Astrocyte of the hippocampus (primary cell): ENCODE measurements around the gene ARHGEF3.

Experiments
- DNase-seq: peaks from one replicate; pipeline ENCODE4 v3.0.0; 2011; ENCODE audit warnings: low read depth, low spot score

ARHGEF3 gene, protein sequence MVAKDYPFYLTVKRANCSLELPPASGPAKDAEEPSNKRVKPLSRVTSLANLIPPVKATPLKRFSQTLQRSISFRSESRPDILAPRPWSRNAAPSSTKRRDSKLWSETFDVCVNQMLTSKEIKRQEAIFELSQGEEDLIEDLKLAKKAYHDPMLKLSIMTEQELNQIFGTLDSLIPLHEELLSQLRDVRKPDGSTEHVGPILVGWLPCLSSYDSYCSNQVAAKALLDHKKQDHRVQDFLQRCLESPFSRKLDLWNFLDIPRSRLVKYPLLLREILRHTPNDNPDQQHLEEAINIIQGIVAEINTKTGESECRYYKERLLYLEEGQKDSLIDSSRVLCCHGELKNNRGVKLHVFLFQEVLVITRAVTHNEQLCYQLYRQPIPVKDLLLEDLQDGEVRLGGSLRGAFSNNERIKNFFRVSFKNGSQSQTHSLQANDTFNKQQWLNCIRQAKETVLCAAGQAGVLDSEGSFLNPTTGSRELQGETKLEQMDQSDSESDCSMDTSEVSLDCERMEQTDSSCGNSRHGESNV

DNA sequence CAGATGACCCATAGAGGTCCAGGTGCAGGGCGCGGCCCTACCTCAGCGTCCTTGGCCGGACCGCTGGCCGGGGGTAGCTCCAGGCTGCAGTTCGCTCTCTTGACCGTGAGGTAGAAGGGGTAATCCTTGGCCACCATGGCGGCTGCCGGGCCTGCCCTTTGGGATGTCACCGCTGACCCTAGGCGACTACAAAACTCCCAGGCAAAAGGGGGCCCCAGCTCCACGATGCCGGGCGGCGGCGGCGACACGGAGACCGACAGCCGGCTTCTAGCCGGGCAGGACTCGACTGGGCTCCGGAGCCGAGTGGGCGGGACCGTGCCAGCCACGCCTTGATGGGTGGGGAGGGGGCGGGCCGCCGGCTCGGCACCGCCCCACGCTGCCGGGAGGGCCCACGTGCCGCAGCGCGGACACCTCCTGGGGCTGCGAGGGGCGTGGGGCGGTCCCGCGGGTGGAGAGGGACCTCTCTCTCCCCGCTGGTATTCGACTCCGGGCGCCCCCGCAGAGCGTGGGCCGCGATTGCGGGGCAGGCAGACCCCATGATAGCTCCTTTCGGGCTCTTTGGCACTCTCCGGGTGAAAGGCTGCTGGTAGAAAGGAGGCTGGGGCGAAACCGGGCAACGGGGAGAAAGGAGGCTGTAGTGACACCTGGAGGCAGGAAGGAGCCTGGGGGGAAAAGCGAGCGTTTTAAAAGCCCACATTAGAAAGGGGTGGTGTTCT lies at the start of gene ARHGEF3:
Gene ARHGEF3, minus strand, starts transcription at position 288 of the 716 bp plus-strand sequence. Its CDS starts 151 bp downstream, at position 137.
- DNase-seq: peak; percentile 94

DNA sequence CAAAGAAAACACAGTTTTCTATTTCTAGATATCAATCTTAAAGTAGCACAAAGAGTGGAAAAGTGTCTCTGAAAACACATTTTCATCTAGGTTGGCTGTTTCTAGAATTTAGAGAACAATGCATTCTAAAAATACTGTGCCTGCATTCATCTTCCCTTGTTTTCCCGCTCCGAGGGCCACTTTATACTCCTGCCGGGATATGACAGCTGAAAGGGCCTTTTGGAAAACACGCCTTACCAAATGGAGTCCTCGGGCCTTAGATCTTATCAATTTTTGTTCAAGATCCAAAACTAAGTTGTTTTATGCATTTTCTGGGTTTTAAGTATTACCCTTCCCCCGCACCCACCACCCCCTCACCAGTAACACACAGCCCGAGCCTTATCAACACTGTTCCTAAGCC lies 47.9 kb upstream of the ARHGEF3 start:
- DNase-seq: no peak

DNA sequence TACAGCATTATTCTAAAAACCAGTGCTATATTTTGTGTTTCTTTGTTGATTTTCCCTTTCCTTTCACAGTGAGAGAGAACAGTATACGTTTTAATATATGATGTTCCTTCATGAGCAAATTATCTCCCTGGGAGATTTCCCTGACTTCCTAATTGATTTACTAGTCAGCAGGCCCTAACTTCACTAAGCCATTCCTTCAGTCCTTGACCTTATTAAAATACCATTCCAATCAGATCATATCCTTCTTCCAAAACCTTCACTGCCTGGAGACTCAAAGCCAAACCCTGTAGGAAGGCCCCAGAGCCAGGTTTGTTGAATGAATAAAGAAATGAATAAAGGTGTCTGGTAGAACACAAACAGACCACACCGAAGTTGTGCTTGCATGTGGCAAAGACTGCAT lies 43.8 kb upstream of the ARHGEF3 start:
- DNase-seq: no peak

DNA sequence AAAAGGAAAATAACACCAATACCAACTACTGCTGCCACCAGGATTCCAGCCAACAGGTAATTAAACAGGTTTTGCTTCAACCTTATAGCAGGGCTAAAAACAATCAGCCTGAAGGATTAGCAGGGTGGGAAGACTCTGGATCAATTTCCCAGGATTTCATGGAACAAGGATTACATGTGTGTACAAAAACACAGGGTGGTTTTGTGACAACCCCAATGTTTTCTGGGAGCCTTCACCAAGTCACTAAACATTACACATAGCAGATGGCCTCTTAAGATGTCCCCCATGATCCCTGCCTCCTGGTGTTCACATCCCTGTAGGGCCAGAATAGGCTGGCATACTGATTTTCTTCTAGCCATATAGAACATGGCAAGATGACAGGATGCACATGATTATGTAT lies 42.8 kb upstream of the ARHGEF3 start:
- DNase-seq: no peak

DNA sequence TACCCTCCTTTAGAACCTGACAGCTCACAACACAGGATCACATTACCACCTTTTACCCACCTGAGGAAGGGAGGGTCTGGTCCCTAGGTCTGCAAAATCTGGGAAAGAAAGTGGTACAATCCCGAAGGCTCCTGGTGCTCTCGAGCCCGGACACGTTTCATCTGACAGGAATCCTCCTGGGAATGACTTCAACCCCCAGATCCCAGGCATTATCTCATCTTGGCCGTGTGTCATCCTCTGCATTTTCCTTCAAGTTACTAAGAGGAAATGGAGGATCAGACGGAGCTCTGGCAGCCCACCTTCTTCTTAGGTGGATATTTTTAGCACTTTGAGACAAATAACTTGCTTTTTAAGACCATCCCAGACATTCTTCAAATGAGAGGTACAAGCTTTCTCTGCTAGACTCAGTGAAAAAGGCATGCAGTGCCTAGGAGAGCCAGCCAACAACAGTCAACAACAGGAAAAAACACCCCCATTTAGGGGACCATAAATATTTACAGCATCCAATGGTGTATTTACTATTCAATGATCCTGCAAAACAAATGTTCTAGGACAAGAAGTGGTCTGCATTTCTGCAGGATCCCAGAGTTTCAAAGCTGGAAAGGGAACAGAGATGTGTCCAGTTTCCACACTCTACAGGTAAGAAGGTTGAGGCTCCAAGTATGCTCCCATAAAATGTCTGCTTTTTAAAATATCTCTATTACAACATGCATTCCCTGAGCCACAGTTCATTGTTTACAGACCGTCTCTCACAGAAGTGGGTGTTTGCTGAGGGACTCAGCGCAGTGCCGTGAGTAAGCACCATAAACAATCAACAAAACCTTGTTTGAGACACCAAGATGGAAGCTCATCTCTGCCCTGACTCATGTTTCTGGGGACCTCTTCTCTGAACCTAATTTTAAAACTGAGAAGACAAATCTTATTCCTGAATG lies 38.3 kb upstream of the ARHGEF3 start:
- no peak for DNase-seq

DNA sequence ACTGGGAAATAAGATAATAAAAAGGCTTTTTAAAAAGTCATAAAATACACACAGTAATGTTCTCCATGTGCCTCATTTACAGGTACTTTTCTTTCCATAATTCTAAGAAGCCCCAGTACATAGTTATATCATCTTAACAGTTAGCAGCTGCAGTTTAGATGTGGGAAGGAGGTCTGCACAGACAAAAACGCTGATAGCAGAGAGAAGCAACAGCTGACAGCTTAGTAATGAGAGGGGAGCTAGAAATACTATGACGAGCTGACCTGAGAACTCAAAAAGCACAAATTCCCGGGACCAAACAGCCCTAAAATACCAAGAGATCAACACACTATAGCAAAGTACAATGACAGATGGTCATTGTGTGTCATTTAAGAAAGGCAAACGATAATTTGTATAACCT lies 36.7 kb upstream of the ARHGEF3 start:
- DNase-seq: no peak

DNA sequence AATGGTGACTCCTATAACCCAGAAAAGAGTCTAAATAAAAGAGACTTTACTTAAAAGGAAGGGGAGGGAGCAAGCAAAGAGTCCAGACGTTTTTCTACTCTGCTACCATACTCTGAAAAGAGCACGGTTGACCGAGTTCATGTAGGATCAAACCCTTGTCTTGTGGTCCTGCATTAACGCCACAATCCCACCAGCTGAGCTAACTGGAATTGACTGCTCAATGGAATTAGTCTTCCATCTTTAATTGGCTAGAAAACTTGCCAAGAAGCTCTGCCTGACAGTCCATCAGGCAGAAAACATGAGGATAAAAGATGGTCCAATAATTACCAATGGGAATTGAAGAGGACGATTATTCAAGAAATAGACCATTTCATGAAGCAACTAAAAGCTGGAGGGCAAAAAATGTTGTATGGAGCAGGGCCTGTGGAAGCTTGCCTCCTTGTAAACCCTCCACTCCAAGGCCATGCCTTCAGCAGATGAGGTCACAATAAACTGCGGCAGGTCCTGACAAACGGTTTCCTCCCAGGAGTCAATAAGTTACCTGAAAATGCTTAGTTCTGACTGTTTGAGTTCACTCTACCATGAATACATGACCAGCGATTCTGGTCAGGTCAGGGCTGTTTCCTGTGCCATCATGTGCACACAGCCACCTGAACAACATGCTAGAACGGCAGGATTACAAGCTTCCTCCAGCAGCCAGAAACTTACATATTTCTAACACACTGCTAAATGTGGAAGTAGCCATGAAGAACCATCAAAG lies 35.6 kb upstream of the ARHGEF3 start:
- DNase-seq: no peak

DNA sequence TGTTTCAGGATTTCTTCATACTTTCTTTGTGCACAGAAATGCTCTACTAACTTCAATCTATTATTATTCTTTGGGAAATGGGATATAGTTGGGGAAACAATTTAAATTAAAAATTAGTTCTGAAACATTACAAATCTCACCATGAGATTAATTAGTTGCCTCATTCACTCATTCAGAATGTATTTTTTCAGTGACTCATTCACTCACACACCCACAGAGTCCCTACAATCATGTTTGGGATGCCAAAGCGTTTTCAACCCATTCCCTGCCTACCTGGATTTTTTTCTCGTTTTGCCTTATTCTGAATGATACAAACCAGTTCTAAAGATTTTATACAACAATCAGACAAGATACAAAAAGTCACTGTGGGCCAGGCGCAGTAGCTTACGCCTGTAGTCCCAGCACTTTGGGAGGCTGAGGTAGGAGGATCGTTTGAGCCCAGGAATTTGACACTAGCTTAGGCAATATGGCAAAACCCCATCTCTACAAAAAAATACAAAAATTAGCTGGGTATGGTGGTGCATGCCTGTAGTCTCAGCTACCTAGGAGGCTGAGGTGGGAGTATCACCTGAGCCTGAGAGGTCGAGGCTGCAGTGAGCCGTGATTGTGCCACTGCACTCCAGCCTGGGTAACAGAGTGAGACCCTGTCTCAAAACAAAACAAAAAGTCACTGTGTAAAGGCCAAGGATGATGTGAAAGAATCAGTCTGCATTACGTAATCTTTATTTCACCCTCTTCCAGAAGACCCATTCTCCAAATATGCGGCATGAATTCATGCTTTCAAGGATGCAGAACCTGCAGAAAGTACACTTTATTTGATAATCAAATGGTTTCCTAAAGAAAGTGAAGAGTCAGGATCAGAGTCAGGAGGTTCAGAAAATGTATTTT lies 34.8 kb upstream of the ARHGEF3 start:
- DNase-seq: peak; percentile 57

DNA sequence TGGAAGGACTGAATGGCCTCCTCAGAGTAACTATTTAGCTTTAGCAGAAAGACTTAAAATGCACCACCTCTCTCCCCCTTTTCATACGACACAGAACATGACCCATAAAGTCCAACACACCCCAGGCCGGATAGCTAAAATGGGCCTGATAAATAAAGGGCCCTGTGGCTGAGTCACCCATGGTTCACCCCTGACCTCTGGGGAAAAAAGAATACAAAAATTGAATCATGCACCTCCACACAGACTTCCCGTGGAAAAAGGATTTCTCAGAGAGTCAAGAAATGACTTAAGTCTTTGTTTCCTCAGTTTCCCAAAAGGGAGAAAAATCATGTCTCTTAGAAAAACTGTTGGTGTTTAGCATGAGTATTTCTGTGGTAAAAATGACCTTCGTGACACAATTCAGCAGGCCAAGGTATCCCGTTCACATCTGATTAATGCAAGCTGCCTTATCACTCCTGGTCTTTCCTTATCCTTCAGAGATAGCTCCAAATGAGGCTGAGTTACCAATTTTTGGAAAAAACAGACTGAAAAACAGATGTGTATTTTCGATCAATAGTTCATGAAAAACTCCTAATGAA lies 34.0 kb upstream of the ARHGEF3 start:
- DNase-seq: no peak

DNA sequence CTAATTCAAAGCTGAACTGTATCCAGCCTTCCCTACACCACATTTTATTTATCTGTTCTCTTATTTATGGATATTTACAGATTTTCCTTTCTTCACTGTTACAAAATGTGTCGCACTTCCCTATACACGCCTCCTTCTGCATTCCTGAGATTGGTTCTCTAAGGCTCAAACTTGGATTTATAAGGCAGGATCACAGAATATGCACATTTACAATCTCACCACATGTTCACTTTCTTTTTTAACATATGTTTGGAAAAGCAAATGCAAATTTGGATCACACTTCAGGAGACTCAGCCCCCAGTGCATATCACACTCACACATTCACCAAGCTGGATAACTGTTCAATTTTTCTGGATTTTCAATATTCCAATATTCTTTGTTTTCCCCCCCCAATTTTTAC lies 31.8 kb upstream of the ARHGEF3 start:
- no peak for DNase-seq

DNA sequence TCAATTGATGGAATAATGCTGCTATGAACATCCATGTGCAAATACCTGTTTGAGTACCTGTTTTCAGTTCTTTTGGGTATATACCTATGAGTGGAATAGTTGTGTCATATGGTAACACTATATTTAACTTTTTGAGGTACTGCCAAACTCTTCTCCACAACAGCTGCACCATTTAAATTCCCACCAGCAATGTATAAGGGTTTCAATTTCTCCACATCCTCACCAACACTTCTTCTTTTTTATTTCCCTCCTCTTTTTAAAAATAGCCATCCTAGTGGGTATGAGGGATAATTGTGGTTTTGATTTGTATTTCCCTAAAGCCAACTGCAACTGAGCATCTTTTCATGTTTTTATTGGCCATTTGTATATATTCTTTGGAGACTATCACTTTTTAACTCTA lies 31.3 kb upstream of the ARHGEF3 start:
- DNase-seq: no peak

DNA sequence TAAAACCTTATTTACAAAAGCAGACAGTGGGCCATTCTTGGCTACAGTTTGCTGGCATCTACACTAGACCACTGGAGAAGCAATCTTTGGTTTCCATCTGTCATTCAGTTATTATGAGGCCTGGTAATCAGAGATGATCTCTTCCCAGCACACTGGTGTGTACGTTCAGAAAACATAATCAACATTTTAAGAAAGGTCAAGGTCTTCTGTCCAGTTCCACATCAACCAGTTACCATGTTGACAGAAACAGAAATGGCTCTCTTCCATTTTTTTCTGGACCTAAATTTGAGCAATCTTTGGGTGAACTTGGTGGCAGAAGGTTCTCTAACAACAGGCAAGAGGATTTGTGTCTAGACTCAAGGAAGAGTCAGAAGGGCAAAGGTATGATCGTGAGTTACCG lies 29.8 kb upstream of the ARHGEF3 start:
- no peak for DNase-seq

DNA sequence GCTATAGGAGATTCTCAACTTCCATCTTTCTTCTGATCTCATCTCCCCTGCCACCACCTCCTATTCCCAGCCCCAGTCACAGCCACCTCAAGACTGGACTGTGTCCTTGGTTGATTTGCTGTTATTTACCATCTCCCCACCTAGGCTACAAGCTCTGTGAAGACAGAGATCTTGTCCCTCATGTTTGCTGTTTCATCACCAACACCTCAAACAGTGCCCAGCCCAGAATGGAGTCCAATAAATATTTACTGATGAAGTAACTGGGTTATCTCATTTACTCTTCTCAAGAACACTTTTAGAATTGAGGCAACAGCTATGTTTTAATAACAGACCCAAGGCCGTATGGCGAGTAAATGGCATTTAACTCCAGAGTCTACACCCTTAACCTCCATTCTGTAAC lies 29.1 kb upstream of the ARHGEF3 start:
- no peak for DNase-seq

DNA sequence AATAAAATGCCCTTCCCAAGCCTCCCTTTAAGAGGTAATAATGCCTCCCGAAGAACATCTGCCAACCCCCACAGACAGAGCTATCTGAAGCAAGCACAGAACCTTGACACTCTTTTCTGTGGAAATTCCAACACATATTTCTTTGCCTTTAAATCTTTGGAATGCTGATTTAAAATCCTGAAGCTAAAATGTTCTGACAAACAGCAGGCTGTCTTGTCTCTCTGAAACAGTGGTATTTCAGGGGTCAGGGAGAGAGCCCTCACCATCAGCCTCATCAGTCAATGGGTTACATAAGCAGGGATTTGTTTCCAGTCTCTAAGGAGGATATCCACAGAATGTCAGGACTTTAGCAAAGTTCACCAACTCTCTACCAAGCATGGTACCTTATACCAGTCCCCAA lies 27.8 kb upstream of the ARHGEF3 start:
- DNase-seq: no peak

DNA sequence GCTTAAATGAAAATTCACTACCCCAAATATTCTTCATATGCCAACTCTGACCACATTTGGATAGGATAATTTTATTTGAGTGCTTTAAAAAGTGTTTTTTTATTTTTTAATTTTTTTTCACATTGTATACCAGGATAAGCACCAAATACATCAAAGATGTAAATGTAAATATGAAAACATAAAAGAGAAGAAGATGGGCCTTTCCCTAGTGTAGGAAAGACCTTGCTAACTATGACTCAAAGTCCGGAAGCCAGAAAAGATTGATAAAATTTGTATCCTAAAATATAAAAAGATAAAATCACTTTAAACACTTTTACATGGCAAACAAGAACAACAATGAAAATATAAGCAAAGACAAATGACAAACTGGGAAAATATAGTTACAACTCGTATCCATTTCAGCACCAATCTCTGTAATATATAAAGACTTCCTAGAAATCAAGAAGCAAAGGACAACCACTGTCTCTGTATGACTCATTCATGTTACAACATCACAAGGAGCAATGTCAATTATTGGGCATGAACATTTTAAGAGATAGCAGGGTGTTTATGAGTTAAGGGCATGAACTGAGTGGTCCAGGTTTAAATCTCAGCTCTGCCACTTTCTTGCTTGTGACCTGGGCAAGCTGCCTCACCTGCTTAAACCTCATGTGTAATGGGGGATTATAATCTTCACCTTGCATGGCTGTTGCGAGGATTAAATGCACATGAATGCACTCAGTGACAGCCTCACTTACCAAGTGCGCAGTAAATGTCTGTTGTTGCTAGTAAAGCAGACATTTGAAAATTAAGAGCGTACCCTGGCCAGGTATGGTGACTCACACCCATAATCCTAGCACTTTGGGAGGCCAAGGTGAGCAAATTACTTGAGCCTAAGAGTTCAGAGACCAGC lies 25.3 kb upstream of the ARHGEF3 start:
- DNase-seq: no peak

DNA sequence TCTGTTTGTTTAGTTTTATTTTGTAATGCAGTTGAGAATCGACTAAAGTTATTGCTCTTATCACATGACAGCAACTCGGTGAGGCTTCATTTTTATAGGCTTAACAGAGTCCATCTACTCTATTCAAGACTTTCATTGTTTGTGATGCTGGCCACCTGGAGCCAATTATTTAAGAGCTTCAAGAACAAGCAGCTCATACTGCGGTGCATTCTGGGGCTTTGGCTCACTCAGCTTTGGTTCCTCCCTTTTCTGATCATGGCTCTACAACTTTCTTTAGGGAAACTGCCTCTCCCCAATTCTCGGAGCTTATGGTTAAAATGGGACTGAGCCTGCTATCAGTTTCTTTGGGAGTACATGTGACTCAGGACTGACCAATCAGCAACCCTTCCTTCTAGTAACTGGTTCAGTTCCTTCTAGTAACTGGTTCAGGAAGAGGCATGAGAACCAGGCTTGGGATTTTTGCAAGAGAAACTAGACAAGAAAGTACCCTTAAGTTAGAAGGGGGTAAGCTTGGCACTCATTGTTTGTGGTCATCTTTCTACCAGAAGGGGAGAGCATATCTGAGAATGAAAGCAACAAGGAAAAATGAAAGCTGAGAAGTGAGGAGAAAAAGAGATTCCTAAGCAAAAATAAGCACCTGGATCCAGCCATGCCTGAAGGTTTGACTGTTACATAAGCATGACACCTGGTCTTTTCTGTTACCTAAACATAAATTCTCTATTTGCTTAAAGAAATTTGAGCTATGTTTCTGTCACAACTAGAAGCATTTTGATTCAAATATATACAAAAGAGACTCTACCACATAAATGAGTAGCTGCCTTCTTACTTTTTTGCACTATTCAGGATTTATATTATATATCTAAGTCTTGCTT lies 24.1 kb upstream of the ARHGEF3 start:
- DNase-seq: no peak

DNA sequence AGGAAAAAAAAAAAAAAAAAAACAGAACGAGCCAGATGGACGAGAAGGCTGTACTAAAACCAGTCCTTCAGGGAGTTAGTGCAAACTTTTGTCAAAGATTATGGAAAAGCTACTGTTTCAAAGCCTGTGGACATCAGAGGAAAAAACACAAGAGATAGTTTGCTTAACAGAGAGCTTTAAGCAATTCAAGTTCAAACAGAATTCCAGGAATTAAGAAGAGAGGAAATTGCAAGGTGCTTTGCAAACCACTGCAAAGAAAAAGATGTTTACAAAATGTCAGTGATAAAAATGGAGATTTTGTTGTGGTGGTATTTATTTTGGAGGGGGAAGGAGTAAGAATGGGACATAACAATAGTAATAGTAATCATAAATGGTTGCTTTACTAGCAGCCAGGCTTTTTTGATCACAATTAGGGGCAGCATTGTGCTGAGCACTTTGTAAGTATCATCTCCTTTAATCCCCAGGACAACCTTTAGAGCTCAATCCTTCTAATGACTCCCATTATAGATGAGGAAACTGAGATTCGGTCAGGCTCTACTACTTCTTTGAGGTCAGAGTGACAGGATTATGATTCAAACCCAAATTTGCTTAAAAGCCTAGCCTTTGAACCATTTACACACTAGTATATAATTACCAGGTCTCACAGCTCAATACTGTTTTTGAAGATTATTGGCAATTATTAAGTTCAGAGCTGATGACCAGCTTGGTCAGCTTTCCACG lies 22.4 kb upstream of the ARHGEF3 start:
- no peak for DNase-seq
